ENCODE results near the gene SF3A2. TPM values are rescaled to one million over a fixed set of nuclear protein-coding genes. Genes with fewer than 3 reads are reported as not detected.

Gene SF3A2
- total RNA-seq, 4 donors from 2014 or later: 13.2 to 31.1 (median 24.5) TPM

DNA sequence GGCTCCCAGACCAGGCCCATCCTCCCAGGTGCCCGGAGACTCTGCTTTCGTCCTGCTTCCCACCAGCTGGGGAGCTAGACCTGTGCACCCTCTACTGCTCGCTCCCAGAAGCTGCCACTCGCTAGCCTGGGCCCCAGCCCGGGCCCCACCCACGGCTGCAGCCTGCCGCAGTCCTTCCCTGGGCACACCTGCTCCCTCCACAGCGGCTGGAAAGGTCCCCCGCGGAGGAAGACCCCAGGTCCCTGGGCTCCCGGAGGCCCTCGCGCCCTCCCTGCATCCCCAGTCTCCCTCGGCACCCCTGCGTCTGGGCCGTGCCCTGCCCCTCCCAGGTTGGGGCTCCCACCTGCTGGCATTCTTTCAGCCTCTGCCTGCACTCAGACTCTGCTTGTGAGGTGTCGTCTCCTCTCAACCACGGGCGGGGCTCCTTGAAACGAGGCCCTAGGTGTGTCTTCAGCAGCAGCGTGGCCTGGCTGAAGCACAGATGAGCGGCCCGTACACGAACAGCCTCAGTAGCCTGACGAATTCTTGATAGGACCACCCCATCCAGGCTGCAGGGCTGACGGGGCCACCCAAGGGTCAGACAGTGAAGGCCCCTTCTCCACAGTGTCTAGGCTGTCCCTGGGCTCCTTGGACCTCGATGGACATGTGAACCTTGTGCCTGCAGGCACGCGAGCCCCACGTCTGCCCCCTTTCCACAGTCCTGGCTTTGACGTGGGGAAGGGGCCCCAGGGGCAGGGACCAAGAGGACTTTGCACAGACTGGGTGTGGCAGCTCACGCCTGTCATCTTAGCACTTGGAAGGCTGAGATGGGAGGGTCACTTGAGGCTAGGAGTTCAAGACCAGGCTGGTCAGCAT is 44.9 kb upstream of the SF3A2 start:
- ATAC-seq (ENCODE audit: low FRiP score) (no peak), DNase-seq (ENCODE audit: low spot score) (no peak)
- TF ChIP-seq, protein P1, sequence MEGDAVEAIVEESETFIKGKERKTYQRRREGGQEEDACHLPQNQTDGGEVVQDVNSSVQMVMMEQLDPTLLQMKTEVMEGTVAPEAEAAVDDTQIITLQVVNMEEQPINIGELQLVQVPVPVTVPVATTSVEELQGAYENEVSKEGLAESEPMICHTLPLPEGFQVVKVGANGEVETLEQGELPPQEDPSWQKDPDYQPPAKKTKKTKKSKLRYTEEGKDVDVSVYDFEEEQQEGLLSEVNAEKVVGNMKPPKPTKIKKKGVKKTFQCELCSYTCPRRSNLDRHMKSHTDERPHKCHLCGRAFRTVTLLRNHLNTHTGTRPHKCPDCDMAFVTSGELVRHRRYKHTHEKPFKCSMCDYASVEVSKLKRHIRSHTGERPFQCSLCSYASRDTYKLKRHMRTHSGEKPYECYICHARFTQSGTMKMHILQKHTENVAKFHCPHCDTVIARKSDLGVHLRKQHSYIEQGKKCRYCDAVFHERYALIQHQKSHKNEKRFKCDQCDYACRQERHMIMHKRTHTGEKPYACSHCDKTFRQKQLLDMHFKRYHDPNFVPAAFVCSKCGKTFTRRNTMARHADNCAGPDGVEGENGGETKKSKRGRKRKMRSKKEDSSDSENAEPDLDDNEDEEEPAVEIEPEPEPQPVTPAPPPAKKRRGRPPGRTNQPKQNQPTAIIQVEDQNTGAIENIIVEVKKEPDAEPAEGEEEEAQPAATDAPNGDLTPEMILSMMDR (IDR thresholded peaks at IDR 0.05): no peak

DNA sequence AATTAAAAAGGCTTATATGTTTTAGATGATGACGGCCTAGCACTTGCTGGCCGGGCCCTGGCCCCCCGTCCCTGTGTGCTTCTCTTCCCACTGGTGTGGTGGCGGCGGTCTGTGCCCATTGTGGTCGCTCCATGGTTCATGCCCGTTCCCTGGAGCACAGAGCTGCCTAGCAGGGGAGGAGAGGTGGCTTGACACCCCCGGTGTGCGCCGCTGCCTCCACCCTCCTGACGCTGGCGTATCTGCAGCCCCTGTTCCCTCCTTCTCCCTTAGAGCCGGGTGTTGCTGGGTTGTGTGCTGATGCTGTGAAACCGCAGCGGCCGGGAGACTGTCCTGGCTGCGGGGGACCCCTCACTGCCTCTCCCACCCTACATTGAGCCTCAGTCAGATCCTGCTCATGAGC is 43.8 kb upstream of the SF3A2 start:
- ATAC-seq (ENCODE audit: low FRiP score): no peak
- no peak for DNase-seq (ENCODE audit: low spot score)
- TF ChIP-seq, protein P1 (IDR thresholded peaks at IDR 0.05): no peak

DNA sequence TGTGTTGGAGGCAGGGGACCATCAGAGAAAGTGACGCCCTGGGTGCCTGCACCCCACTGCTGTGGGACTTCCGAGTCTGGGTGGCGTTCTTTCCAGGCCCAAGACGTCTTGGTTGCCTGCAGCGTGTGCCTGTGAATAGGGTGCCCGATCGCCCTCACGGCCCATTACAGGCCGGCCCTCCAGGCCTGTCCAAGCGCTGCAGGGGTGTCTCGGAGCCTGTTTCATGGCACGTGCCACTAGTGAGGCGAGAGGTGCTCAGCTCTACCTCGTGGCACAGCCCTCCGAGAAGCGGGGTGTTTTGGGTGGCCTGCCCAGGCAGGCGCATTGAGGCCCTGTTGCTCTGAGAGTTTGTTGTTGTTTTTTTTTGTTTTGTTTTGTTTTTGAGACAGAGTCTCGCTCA is 42.8 kb upstream of the SF3A2 start:
- ATAC-seq (ENCODE audit: low FRiP score): no peak
- TF ChIP-seq, protein P1 (IDR thresholded peaks at IDR 0.05): no peak
- no peak for DNase-seq (ENCODE audit: low spot score)

DNA sequence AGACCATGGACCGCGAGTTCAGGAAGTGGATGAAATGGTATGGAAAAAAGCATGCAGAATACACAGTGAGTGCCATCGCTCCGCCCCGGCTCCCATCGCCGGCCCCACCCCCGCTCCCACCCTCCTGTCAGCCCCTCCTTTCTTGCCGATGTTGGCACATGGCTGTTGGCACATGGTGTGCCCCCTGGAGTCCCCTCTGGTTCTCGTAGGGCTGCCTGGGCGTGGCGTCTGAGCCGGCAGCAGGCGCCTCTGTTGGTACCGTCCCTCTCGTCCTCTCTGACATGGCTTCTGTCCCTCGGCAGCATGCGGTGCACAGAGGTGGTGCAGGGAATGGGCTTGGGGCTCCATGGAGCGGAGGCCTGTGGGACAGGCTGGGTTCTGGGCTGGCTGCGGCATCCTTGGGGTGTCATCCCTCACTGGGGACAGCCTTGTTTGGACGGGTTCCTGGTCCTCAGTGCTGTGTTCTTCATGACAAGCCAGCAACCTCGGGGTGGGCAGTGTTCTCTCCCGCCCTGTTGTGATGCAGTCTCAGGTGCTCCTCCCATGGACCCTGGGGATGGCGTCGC is 42.0 kb upstream of the SF3A2 start:
- TF ChIP-seq, protein P1 (IDR thresholded peaks at IDR 0.05): no peak
- DNase-seq (ENCODE audit: low spot score) (no peak), ATAC-seq (ENCODE audit: low FRiP score) (no peak)

DNA sequence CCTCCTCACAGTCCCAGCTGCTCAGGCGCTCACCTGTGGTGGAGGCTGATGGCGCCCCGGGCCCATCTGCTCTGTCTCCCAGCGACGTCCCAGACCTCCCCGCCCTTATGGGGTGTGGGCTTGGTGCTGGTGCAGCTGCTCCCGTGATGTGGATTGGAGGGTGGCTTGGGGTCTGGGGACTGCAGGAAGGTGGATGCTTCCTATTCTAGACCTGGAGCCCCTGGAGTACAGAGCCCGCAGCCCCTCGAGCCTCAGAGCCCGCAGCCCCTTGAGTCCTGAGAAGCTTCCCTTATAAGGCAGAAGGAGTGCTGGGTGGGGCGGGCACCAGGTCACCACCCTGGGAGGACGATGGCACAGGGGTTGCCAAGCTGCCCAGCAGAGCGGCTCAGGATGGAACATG is 41.3 kb upstream of the SF3A2 start:
- TF ChIP-seq, protein P1 (IDR thresholded peaks at IDR 0.05): no peak
- ATAC-seq (ENCODE audit: low FRiP score) (no peak), DNase-seq (ENCODE audit: low spot score) (no peak)

DNA sequence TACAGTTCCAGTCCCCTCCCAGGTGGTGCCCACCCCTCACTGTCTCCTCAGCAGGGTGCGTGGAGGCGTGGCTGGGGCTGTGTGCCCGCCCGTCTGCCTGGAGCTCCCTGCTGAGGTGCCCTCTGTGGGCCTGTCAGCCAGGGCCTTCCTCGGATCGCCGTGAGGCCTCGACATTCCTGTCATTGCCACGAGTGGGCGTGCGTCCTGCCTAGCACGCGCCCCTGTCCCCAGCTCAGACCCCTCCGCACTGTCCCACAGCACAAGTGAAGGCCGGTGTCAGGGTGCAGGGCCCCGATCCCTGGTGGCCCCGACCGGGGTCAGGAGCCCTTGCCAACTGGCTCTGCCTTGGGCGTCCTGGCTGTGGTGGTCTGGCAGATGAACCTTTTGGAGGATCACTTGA is 40.7 kb upstream of the SF3A2 start:
- TF ChIP-seq, protein P1 (IDR thresholded peaks at IDR 0.05): no peak
- DNase-seq (ENCODE audit: low spot score) (no peak), ATAC-seq (ENCODE audit: low FRiP score) (no peak)

DNA sequence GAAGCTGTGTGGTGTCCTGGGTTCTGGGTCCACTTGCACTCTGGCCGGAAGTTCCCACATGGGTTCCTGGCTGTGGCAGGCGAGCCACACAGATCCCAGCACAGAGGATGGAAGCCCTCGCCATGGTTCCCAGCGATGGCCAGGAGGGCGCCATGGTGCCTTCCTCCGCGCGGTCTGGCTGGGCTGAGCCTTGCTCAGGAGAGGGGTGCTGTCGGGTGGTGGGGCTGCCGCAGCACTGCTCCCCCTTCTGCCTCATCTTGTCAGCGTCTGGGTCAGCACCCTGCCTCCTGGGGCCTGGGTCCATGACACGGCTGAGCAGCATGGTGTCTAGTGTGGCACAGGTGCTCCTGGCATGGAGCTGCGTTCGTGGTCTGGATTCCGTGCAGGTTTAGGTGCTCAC is 39.4 kb upstream of the SF3A2 start:
- TF ChIP-seq, protein P1 (IDR thresholded peaks at IDR 0.05): no peak
- ATAC-seq (ENCODE audit: low FRiP score) (no peak), DNase-seq (ENCODE audit: low spot score) (no peak)
